H1 (cell line): ENCODE data around the gene HP1BP3. TPM values are rescaled to one million over a fixed set of nuclear protein-coding genes. Genes with fewer than 3 reads are reported as not detected.
A peak's percentile ranks its signal among the peaks of the same experiment; 100 is the strongest.

Experiments used
- CTCF ChIA-PET: fragments of 300-600 bp; sonication (Branson Sonifier 250); formaldehyde crosslinking; loops from one replicate; lab custom pipeline; 2021; ENCODE audit not compliant: partially characterized antibody; lab: Charles Lee
- POLR2A ChIA-PET: fragments of 300-600 bp; sonication (Branson Sonifier 250); formaldehyde crosslinking; loops from one replicate; lab custom pipeline; 2021; ENCODE audit warnings: inconsistent platforms; ENCODE audit not compliant: partially characterized antibody; lab: Charles Lee
- DNase-seq, 2 experiments: peaks; one replicate each; pipeline versions ENCODE4 v3.0.0 to v3.0.0-alpha.2; 2010 to 2022; ENCODE audit warnings: low spot score in 2 of 2, low read depth in 1 of 2, mixed read lengths in 1 of 2
- FAIRE-seq: peaks from 2 replicates; lab custom pipeline; 2011; peaks lifted over from hg19 to GRCh38; lab: Jason Lieb, UNC
- H2AFZ ChIP-seq: 2 replicates; pipeline ENCODE4 v1.8.1; 2012; ENCODE audit warnings: low read length, inconsistent platforms
- H2AK5ac ChIP-seq: 2 replicates; pipeline ENCODE4 v1.6.1; 2013; ENCODE audit warnings: low read depth, low read length
- H2BK120ac ChIP-seq: replicated peaks from 2 replicates; pipeline ENCODE3; 2013; ENCODE audit warnings: low read depth, low read length, inconsistent platforms
- H2BK12ac ChIP-seq: 2 replicates; pipeline ENCODE4 v1.6.1; 2013; ENCODE audit warnings: low read depth, low read length
- H2BK15ac ChIP-seq: 2 replicates; pipeline ENCODE4 v1.6.1; 2013; ENCODE audit warnings: low read length
- H2BK20ac ChIP-seq: 2 replicates; pipeline ENCODE4 v1.6.1; 2013; ENCODE audit warnings: low read length
- H2BK5ac ChIP-seq: 2 replicates; pipeline ENCODE4 v1.6.1; 2013; ENCODE audit warnings: low read depth, low read length
- H3K14ac ChIP-seq: 2 replicates; pipeline ENCODE4 v1.6.1; 2013; ENCODE audit warnings: inconsistent platforms; ENCODE audit not compliant: insufficient read length
- H3K18ac ChIP-seq: 2 replicates; pipeline ENCODE4 v1.6.1; 2013; ENCODE audit warnings: low read length; ENCODE audit errors: extremely low read depth
- H3K23ac ChIP-seq: 2 replicates; pipeline ENCODE4 v1.6.1; 2013; ENCODE audit warnings: inconsistent platforms; ENCODE audit not compliant: insufficient read length
- H3K23me2 ChIP-seq: 2 replicates; pipeline ENCODE4 v1.6.1; 2013; ENCODE audit warnings: low read depth, low read length
- H3K27ac ChIP-seq: 2 replicates; pipeline ENCODE4 v1.6.1; 2011; ENCODE audit warnings: low read depth, low read length, inconsistent platforms
- H3K27me3 ChIP-seq, 4 experiments: replicated peaks in 1 of 4; 1 replicate in 1 of 4; 2 replicates in 3 of 4; pipeline versions ENCODE4 v1.6.1 to v1.8.1; 2011 to 2013; ENCODE audit warnings: low read length in 3 of 4, mild to moderate bottlenecking in 3 of 4, inconsistent platforms in 2 of 4, mixed read lengths in 2 of 4, moderate library complexity in 1 of 4; ENCODE audit not compliant: control insufficient read depth in 3 of 4, insufficient read depth in 3 of 4; ENCODE audit errors: extremely low read depth in 1 of 4
- H3K36me3 ChIP-seq, 4 experiments: 2 replicates each; pipeline versions ENCODE4 v1.6.1 to v1.8.1; 2011 to 2013; ENCODE audit warnings: mild to moderate bottlenecking in 4 of 4, low read length in 3 of 4, moderate library complexity in 2 of 4, control low read depth in 1 of 4, inconsistent platforms in 1 of 4; ENCODE audit not compliant: insufficient read depth in 4 of 4, control insufficient read depth in 2 of 4
- H3K4ac ChIP-seq: replicated peaks from 2 replicates; pipeline ENCODE3; 2013; ENCODE audit warnings: low read length, low read depth, mixed read lengths, inconsistent platforms; ENCODE audit not compliant: insufficient read length
- H3K4me1 ChIP-seq, 4 experiments: replicated peaks in 1 of 4; 1 replicate in 1 of 4; 2 replicates in 3 of 4; pipeline versions ENCODE4 v1.6.1 to v1.8.1; 2011 to 2013; ENCODE audit warnings: low read length in 3 of 4, inconsistent platforms in 2 of 4, mixed read lengths in 1 of 4; ENCODE audit not compliant: insufficient read depth in 4 of 4, control insufficient read depth in 3 of 4
- H3K4me2 ChIP-seq, 2 experiments: 2 replicates each; pipeline versions ENCODE4 v1.6.1 to v1.8.1; 2011 to 2013; ENCODE audit warnings: low read depth in 2 of 2, low read length in 2 of 2, control low read depth in 1 of 2, inconsistent platforms in 1 of 2, mild to moderate bottlenecking in 1 of 2; ENCODE audit not compliant: insufficient read depth in 1 of 2
- H3K4me3 ChIP-seq, 4 experiments: fragments of 200-600, 300-600 bp in 1 of 4; sonication (generic), shearing (Covaris generic), sonication (Bioruptor Twin) in 1 of 4; 2 replicates each; pipeline versions ENCODE4 v1.5.1 to v1.8.1; 2011 to 2016; ENCODE audit warnings: low read length in 4 of 4, low read depth in 3 of 4, control low read depth in 2 of 4, inconsistent platforms in 2 of 4, mild to moderate bottlenecking in 2 of 4, mixed read lengths in 1 of 4, moderate library complexity in 1 of 4; ENCODE audit not compliant: insufficient read depth in 2 of 4; ENCODE audit errors: extremely low read depth in 1 of 4
- H3K56ac ChIP-seq: replicated peaks from 2 replicates; pipeline ENCODE3; 2013; ENCODE audit warnings: low read depth, mild to moderate bottlenecking, mixed read lengths, low read length, inconsistent platforms; ENCODE audit not compliant: insufficient read length
- H3K79me1 ChIP-seq: 2 replicates; pipeline ENCODE4 v1.6.1; 2013; ENCODE audit warnings: low read depth, low read length, control low read depth
- H3K79me2 ChIP-seq, 2 experiments: 2 replicates each; pipeline versions ENCODE4 v1.6.1 to v1.8.1; 2012 to 2013; ENCODE audit warnings: low read length in 2 of 2, mild to moderate bottlenecking in 2 of 2, inconsistent platforms in 1 of 2; ENCODE audit not compliant: insufficient read depth in 2 of 2, control insufficient read depth in 1 of 2
- H3K9ac ChIP-seq, 4 experiments: replicated peaks in 1 of 4; 1 replicate in 1 of 4; 2 replicates in 3 of 4; pipeline versions ENCODE4 v1.6.1 to v1.8.1; 2011 to 2013; ENCODE audit warnings: low read depth in 3 of 4, low read length in 3 of 4, control low read depth in 2 of 4, mild to moderate bottlenecking in 2 of 4, moderate library complexity in 2 of 4, inconsistent platforms in 1 of 4; ENCODE audit errors: extremely low read depth in 1 of 4
- H3K9me3 ChIP-seq, 2 experiments: 2 replicates each; pipeline versions ENCODE4 v1.6.1 to v1.8.1; 2012 to 2013; ENCODE audit warnings: mild to moderate bottlenecking in 2 of 2, moderate library complexity in 2 of 2, control low read depth in 1 of 2, inconsistent platforms in 1 of 2, low read depth in 1 of 2, low read length in 1 of 2, mixed read lengths in 1 of 2; ENCODE audit not compliant: insufficient read depth in 2 of 2
- H4K20me1 ChIP-seq, 2 experiments: replicated peaks in 1 of 2; 2 replicates each; pipeline versions ENCODE3 to v1.8.1; 2011 to 2013; ENCODE audit warnings: inconsistent platforms in 2 of 2, low read length in 2 of 2, mild to moderate bottlenecking in 1 of 2; ENCODE audit not compliant: insufficient read depth in 2 of 2, control insufficient read depth in 1 of 2
- H4K5ac ChIP-seq: 2 replicates; pipeline ENCODE4 v1.6.1; 2013; ENCODE audit warnings: low read length, low read depth, mixed read lengths, inconsistent platforms; ENCODE audit not compliant: insufficient read length
- H4K8ac ChIP-seq: 2 replicates; pipeline ENCODE4 v1.8.0; 2013; ENCODE audit warnings: mild to moderate bottlenecking, moderate library complexity, low read length, inconsistent platforms; ENCODE audit not compliant: insufficient read depth; ENCODE audit errors: extremely low read depth
- H4K91ac ChIP-seq: replicated peaks from 2 replicates; pipeline ENCODE3; 2013; ENCODE audit warnings: low read length, mixed read lengths, inconsistent platforms; ENCODE audit not compliant: insufficient read length
- CREB1 ChIP-seq: IDR thresholded peaks from 2 replicates; pipeline ENCODE4 v1.6.1; 2012; ENCODE audit warnings: inconsistent platforms
- TAF7 ChIP-seq: optimal IDR thresholded peaks from 2 replicates; pipeline ENCODE3; 2011; ENCODE audit warnings: low read depth, mild to moderate bottlenecking, inconsistent platforms, low read length, moderate library complexity, borderline replicate concordance
- WGBS, 2 experiments: shearing (Covaris generic) in 1 of 2; methylation state at CpG; one replicate each; pipeline versions ENCODE4 v1.1.6 to v1.1.7; 2013 to 2015; ENCODE audit warnings: low lambda C conversion rate in 2 of 2, mixed read lengths in 2 of 2, inconsistent platforms in 1 of 2, low coverage in 1 of 2, missing lambda C conversion rate in 1 of 2; ENCODE audit not compliant: insufficient replicate concordance in 2 of 2, insufficient coverage in 1 of 2, insufficient read length in 1 of 2; ENCODE audit errors: extremely low coverage in 1 of 2, missing lambda C conversion rate in 1 of 2; 5-methylcytosine and 5-hydroxymethylcytosine counted together
- polyA plus RNA-seq, 7 experiments: library from polyadenylated mRNA; depleted of rRNA in 3 of 7; stranded (reverse) in 5 of 7; unstranded in 2 of 7; fragments of >200 nt in 5 of 7; fragments of 200-250 nt in 2 of 7; gene quantifications; 1 replicate in 5 of 7; 2 replicates in 1 of 7; 4 replicates in 1 of 7; pipeline versions ENCODE4 v1.2.1 to v1.2.3, GENCODE V29; 2011 to 2013; ENCODE audit warnings: missing spikeins in 2 of 7, mixed read lengths in 2 of 7
- total RNA-seq: library from RNA; stranded (reverse); fragmentation: NEBNext Ultra II Directional; extraction: Animal tissue kit (Norgen Biotek cat#: 25700); gene quantifications from 2 replicates; pipeline ENCODE4 v1.2.1, GENCODE V29; 2021
- TF ChIP-seq, protein P1 (sequence below): IDR thresholded peaks from 2 replicates; pipeline ENCODE4 v1.6.1; 2011; ENCODE audit warnings: low read depth, mild to moderate bottlenecking, low read length; ENCODE audit not compliant: insufficient read depth

The HP1BP3 gene
- total and polyA plus RNA-seq, 2 of the 8 experiments (the other 6 are each of a cell fraction or from before 2014, with no cell fraction given), result 47.4 to 125 TPM

DNA sequence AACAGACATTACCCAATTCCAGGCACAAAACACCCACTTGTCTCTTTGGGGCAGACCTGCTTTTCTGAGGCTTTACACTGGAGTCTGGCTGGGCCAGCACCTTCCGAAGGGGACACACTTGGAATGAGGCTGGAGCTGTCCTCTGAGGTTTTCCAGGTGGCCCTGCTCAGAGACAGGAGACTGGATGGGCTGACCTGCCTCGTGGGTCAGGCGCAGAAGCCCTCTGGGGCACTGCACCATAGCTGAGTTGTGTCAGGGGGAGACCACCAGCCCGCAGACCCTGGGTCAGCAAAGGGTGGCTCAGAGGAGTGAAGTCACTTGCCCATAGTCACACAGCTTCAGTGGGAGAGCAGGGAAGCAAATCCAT is 56.4 kb downstream of the HP1BP3 start:
- no peaks in the 10 kb centered on the region for H3K79me1 ChIP-seq
- H3K27ac ChIP-seq, result no peak overlapping the region
- H2BK120ac ChIP-seq, result no peak overlapping the region
- no peak overlapping the region for H3K23ac ChIP-seq
- H2BK12ac ChIP-seq, result no peak overlapping the region
- H3K9me3 ChIP-seq, result no peaks in the 10 kb centered on the region
- peak overlapping the region; percentile 97; a peak in 2 of 4 replicates for H3K4me2 ChIP-seq
- no peak overlapping the region for H4K8ac ChIP-seq
- DNase-seq, result peak in 1 of 2 experiments; percentile 49
- no peak overlapping the region for H3K56ac ChIP-seq
- no peak overlapping the region for H4K91ac ChIP-seq
- no peak overlapping the region; the same call in 1 of the 2 replicates for H2AK5ac ChIP-seq
- H3K18ac ChIP-seq, result no peak overlapping the region
- 0 out of 2 replicates have a peak overlapping the region, but pooled peaks have one; percentile 16 for H2BK5ac ChIP-seq
- no peaks in the 10 kb centered on the region; a peak in 1 of 4 replicates for H3K79me2 ChIP-seq
- no peak overlapping the region for H4K5ac ChIP-seq
- no peak overlapping the region for H2AFZ ChIP-seq
- H3K4me3 ChIP-seq, result 0 out of 8 replicates have a peak overlapping the region, but pooled peaks of 1 of the 4 experiments have one; percentile 33
- ChIA-PET CTCF (interaction anchor here (1.3 to 4.6 kb wide), 3 partner anchors 11 to 33 kb away, joined by 3 to 34 read pairs (median 14); partner anchors contain the start of gene KIF17), POLR2A (interaction anchor here (1.6 to 7.8 kb wide), 3 partner anchors 14 to 56 kb away, joined by 10 to 68 read pairs (median 11); partner anchors contain the start of genes HP1BP3 and KIF17)
- no peaks in the 10 kb centered on the region for H3K36me3 ChIP-seq
- peaks cover 2 to 30% (median 27%) of the 10 kb centered on the region in 4 experiments for H3K27me3 ChIP-seq
- 83% methylated on average over 4 of the region's 4 CpGs; no CpG with 5 or more reads in 1 of the 2 experiments for WGBS, 2 experiments
- peak overlapping the region; percentile 29; the same call in 1 of the 2 replicates for H2BK15ac ChIP-seq
- H2BK20ac ChIP-seq, result no peak overlapping the region
- H3K4me1 ChIP-seq, result peaks cover 5 to 46% (median 35%) of the 10 kb centered on the region in 4 experiments
- no peak overlapping the region for H3K14ac ChIP-seq
- H4K20me1 ChIP-seq, result peaks cover 1 to 3% of the 10 kb centered on the region in 2 experiments
- H3K23me2 ChIP-seq, result peaks cover 11% of the 10 kb centered on the region; the same call in 1 of the 2 replicates
- H3K4ac ChIP-seq, result no peak overlapping the region
- H3K9ac ChIP-seq, result no peak overlapping the region
- TF ChIP-seq, protein P1, sequence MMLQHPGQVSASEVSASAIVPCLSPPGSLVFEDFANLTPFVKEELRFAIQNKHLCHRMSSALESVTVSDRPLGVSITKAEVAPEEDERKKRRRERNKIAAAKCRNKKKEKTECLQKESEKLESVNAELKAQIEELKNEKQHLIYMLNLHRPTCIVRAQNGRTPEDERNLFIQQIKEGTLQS, result no peak
- TF ChIP-seq TAF7 (no peak), CREB1 (no peak)
- TF ChIP-seq, all 59 proteins: peak for 0
- FAIRE-seq, result no peak
